Progenitor cell of endocrine pancreas (in vitro differentiated cells): Measurements from ENCODE around the gene CHD9. TPM values are rescaled to one million over a fixed set of nuclear protein-coding genes. Genes with fewer than 3 reads are reported as not detected.

Source experiments
- DNase-seq: peaks from one replicate; pipeline ENCODE4 v3.0.0; 2021; ENCODE audit warnings: low spot score; ENCODE audit not compliant: unreplicated experiment
- H3K27ac Mint-ChIP-seq: 2 replicates; pipeline ENCODE4 v1.8.0; 2021; ENCODE audit warnings: mild to moderate bottlenecking, moderate library complexity, mixed read lengths
- H3K27me3 Mint-ChIP-seq: 2 replicates; pipeline ENCODE4 v1.8.0; 2021; ENCODE audit warnings: mixed read lengths
- H3K36me3 Mint-ChIP-seq: 2 replicates; pipeline ENCODE4 v1.8.0; 2022; ENCODE audit warnings: mixed read lengths; ENCODE audit not compliant: insufficient read depth
- H3K4me1 Mint-ChIP-seq: 2 replicates; pipeline ENCODE4 v1.8.0; 2021; ENCODE audit warnings: low read depth, mixed read lengths
- H3K4me3 Mint-ChIP-seq: 2 replicates; pipeline ENCODE4 v1.8.0; 2021; ENCODE audit warnings: low read depth, mild to moderate bottlenecking, moderate library complexity, mixed read lengths
- H3K9me3 Mint-ChIP-seq: 2 replicates; pipeline ENCODE4 v1.8.0; 2021; ENCODE audit warnings: low read depth, mixed read lengths
- total RNA-seq: library from RNA; stranded (reverse); gene quantifications from 2 replicates; pipeline ENCODE4 v1.2.1, GENCODE V29; 2021
- TF ChIP-seq, protein P1 (sequence below): fragments of 200-600 bp; sonication (generic); IDR thresholded peaks from one replicate; pipeline ENCODE4 v1.5.0; 2021; ENCODE audit warnings: antibody characterized with exemption, mild to moderate bottlenecking; ENCODE audit not compliant: unreplicated experiment

The CHD9 gene
- total RNA-seq, 1 donor from 2014 or later, result 67.7 TPM

- Mint-ChIP-seq H3K9me3 (no peaks in the 10 kb centered on the region), H3K27ac (peak overlapping the region; percentile 48)
Observed at GRCh38 chr16:53085931-53086421, 31.2 kb downstream of the CHD9 start.

DNA sequence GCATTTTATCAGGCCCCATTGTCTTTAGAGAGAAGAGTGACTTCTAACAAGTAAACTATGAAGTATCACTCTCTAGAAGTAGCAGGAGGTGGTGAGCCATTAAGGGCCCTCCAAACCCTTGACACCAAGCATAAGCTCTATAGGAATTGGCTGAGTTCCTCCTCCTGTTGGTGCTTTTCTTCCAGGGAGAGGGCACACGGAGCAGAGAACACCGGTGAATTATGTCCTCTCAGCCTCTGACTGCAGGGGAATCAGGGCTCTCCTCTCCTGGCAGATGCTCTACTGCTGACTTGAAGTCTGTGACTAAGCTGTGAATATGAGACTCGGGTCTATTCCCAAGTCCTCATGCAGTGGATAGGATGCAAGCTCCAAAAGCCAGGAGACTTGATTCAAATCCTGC lies 32.3 kb downstream of the CHD9 start:
- H3K27me3 Mint-ChIP-seq, result peaks cover 5% of the 10 kb centered on the region
- TF ChIP-seq, protein P1, sequence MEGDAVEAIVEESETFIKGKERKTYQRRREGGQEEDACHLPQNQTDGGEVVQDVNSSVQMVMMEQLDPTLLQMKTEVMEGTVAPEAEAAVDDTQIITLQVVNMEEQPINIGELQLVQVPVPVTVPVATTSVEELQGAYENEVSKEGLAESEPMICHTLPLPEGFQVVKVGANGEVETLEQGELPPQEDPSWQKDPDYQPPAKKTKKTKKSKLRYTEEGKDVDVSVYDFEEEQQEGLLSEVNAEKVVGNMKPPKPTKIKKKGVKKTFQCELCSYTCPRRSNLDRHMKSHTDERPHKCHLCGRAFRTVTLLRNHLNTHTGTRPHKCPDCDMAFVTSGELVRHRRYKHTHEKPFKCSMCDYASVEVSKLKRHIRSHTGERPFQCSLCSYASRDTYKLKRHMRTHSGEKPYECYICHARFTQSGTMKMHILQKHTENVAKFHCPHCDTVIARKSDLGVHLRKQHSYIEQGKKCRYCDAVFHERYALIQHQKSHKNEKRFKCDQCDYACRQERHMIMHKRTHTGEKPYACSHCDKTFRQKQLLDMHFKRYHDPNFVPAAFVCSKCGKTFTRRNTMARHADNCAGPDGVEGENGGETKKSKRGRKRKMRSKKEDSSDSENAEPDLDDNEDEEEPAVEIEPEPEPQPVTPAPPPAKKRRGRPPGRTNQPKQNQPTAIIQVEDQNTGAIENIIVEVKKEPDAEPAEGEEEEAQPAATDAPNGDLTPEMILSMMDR, result no peak
- no peak for DNase-seq
- no peaks in the 10 kb centered on the region for H3K36me3 Mint-ChIP-seq
- no peaks in the 10 kb centered on the region for H3K9me3 Mint-ChIP-seq
- H3K4me1 Mint-ChIP-seq, result peaks cover 1% of the 10 kb centered on the region
- H3K4me3 Mint-ChIP-seq, result no peak overlapping the region
- H3K27ac Mint-ChIP-seq, result no peak overlapping the region

More at GRCh38 chr16:53085931-53086421, 31.2 kb downstream of the CHD9 start:
- TF ChIP-seq, protein P1, result no peak
- Mint-ChIP-seq H3K4me3 (no peak overlapping the region), H3K27me3 (peaks cover 2% of the 10 kb centered on the region), H3K4me1 (peaks cover 1% of the 10 kb centered on the region), H3K36me3 (no peaks in the 10 kb centered on the region)
- DNase-seq, result no peak

GRCh38 chr16:53089434-53090285 lies 34.9 kb downstream of the CHD9 start:
- TF ChIP-seq, protein P1, result no peak
- no peaks in the 10 kb centered on the region for H3K9me3 Mint-ChIP-seq
- no peak overlapping the region for H3K4me3 Mint-ChIP-seq
- H3K36me3 Mint-ChIP-seq, result no peaks in the 10 kb centered on the region
- H3K27ac Mint-ChIP-seq, result no peak overlapping the region
- H3K4me1 Mint-ChIP-seq, result peaks cover 1% of the 10 kb centered on the region
- peaks cover 5% of the 10 kb centered on the region for H3K27me3 Mint-ChIP-seq
- no peak for DNase-seq

DNA sequence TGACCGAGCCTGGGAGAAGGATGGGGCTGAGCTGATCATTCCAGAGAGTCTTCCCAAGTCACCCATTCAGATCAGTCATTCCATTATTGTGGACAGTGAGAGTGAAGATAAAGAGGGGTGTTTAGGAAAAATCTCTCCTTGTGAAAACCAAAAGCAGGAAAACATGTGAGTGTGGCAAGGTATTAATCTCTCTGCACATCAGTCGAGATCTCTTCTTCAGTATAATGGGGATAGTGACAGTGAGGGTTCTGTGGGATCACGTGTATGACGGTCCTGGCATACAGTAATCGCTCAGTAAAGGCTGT lies 35.4 kb downstream of the CHD9 start:
- TF ChIP-seq, protein P1, result no peak
- Mint-ChIP-seq H3K4me3 (no peak overlapping the region), H3K36me3 (no peaks in the 10 kb centered on the region), H3K9me3 (no peaks in the 10 kb centered on the region), H3K27me3 (peaks cover 5% of the 10 kb centered on the region), H3K4me1 (peaks cover 1% of the 10 kb centered on the region), H3K27ac (no peak overlapping the region)
- no peak for DNase-seq

DNA sequence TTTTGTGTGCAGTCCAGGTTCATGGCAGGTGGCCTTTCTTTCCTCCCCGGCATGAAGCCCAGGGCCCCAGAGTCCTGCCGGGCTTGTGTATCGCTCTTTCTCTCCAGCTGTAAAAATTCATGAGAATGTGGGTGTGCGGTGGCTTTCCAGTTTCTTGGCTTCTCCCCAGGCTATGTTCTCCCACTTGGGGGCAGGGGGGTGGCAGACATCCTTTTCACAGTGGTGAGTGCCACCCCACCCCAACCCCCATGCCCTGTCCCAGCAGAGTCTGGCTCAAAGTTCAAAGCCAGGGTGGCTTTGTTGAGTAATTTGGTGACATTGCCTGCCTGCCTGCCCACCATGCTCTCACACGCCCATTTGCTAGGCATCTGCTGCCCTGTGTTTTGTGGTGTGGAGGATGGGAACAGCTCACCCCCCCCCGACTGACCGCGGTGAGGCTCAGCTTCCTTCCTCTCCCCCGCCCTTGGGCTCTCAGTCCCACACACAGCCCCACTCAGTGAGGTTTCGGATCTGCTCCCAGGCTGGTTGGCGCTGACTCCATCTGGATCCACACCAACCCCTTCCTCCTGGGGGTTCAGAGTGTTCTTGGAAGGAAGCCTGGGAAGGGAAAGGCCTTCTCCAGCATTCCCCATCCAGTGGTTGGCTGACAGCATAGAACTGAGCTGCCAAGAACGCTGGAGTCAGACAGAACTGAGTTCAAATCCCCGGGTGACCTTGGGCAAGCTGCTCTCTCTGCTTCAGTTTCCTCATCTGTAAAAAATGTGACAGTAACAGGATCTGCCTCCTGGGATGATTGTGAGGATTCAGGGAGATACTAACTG lies 36.0 kb downstream of the CHD9 start:
- no peaks in the 10 kb centered on the region for H3K36me3 Mint-ChIP-seq
- no peak for DNase-seq
- no peaks in the 10 kb centered on the region for H3K9me3 Mint-ChIP-seq
- H3K4me1 Mint-ChIP-seq, result peaks cover under 1% of the 10 kb centered on the region
- peaks cover 4% of the 10 kb centered on the region for H3K27me3 Mint-ChIP-seq
- TF ChIP-seq, protein P1, result no peak
- no peak overlapping the region for H3K4me3 Mint-ChIP-seq
- no peak overlapping the region for H3K27ac Mint-ChIP-seq
